SW480 (cell line): Measurements from ENCODE around the gene ENOSF1.
"Not testable (repeated sequence)": the region's sequence is repeated elsewhere in the genome, so short reads cannot be mapped to it uniquely, and the experiment has no call there.

ENCODE experiments used
- DNase-seq: peaks from one replicate; pipeline ENCODE4 v3.0.0-alpha.2; 2016; ENCODE audit warnings: low spot score

Gene ENOSF1, protein sequence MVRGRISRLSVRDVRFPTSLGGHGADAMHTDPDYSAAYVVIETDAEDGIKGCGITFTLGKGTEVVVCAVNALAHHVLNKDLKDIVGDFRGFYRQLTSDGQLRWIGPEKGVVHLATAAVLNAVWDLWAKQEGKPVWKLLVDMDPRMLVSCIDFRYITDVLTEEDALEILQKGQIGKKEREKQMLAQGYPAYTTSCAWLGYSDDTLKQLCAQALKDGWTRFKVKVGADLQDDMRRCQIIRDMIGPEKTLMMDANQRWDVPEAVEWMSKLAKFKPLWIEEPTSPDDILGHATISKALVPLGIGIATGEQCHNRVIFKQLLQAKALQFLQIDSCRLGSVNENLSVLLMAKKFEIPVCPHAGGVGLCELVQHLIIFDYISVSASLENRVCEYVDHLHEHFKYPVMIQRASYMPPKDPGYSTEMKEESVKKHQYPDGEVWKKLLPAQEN

DNA sequence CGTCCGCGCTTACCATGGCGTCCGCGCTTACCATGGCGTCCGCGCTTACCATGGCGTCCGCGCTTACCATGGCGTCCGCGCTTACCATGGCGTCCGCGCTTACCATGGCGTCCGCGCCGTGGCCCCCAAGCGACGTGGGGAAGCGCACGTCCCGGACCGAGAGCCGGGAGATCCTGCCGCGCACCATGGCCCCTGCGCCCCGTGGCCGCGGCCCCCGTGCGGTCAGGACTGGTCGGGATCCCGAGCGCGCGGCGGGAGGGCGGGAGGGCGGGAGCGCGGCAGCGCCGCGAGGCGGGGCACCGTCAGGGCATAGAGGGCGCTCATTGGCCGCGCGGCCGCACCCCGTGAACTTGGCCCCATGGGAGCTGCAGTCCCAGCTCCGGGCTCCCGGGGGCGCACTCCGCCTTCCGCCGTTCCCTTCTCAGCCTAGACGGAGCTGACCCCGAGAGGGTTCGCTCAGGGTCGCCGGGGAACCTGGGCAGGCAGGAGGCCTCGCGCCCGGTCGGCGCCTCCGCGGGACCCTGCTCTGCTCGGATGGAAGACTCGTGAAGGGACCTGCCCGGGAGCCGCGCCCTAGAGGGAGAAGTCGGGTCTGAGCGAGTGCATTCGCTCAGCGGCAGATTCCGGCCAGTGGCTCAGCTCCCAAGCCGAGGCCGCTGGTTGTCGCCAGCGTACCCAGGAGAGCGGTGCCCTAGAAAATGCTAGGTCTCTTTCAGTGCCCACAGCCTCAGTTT lies at the start of gene ENOSF1:
Gene ENOSF1, minus strand, starts transcription at position 230 of the 734 bp plus-strand sequence. Its CDS starts 43 bp downstream, at position 187.
- DNase-seq = peak; percentile 80

DNA sequence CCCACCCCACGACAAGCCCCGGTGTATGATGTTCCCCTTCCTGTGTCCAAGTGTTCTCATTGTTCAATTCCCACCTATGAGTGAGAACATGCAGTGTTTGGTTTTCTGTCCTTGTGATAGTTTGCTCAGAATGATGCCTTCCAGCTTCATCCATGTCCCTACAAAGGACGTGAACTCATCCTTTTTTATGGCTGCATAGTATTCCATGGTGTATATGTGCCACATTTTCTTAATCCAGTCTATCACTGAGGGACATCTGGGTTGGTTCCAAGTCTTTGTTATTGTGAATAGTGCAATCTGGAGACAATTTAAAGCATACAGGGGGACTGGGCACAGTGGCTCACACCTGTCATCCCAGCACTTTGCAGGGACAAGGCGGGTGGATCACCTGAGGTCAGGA lies 47.4 kb upstream of the ENOSF1 start:
- DNase-seq = not testable (repeated sequence)

DNA sequence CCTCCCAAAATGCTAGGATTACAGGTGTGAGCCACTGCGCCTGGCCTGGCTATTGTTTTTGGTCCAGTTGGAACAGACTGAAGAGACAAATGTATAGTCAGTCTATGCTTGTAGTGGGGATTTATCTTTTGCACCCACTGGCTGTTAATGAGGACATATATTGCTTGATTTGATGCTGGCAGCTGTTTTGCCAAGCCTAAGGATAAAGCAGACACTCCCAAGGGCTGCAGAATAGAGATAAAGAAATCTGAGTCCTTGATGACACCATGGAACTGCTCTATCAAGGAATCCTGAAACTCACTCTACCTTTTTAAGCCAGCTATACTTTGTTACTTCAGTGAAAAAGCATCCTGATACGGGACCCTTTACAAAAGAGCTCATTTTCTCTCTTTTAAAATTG lies 43.1 kb upstream of the ENOSF1 start:
- no peak for DNase-seq

DNA sequence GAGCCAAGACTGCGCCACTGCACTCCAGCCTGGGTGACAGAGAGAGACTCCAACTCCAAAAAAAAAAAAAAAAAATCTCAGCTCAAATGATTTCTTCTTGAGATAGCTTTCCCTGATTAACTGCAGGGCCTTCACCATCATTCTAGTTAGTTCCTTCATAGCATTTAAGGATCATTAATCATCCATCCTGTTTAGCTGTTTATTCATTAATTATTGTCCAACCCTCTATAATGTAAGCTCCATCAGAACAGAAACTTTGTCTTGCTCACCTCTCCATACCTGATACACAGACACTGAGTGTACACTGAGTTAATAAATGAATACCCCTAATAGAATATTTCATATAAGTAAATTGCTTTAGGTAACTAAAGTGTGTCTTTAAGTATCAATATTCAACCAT lies 42.2 kb upstream of the ENOSF1 start:
- no peak for DNase-seq

DNA sequence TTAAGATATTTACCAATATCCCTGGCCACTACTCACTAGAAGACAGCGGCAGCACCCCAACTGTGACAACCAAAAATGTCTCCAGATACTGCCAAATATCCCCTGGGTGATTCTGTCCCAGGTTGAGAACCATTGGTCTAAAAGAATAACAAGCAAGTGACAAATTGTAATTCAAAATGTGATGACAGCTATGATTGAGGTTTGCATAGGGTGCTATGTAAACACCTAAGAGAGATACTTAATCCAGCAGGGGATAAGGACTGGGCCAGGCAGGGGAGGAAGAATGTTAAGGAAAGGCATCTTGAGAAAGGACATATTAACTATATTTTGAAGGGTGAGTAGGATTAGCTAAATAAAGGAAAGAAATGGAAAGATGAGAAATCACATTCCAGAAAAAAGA lies 38.0 kb upstream of the ENOSF1 start:
- no peak for DNase-seq

DNA sequence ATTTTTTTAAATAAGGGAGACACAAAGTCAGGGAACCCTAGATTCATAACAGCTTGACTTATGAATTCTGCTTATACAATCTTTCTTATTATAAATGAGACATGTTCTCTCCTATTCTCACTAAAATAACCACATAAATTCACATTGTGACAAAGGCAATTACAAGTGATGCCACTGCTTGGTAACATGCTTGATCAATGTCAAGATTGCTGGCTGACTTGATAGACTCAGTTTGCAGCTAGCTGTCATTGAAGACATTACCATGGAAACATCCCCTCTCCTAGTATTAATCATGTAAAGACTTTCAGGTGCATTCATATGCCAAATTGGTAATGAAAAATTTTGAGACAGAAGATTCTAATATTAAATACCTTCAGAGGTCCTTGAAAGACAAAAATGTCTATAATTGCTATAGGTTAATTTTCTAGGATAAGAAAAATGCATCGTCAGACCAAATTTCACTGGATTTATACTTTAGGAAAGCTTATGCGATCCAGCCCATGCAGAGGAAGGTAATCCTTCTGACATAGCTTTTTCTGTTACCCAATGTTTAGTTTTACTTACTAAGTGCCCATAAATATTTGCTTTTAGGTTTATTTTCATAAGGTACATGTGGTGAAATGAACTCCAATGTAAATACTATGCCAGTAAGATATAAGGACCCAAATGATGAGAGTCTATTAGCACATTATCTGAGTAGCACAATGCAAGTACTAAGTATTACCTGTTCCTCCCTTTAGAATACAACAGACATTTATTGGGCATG lies 32.6 kb upstream of the ENOSF1 start:
- DNase-seq = no peak

DNA sequence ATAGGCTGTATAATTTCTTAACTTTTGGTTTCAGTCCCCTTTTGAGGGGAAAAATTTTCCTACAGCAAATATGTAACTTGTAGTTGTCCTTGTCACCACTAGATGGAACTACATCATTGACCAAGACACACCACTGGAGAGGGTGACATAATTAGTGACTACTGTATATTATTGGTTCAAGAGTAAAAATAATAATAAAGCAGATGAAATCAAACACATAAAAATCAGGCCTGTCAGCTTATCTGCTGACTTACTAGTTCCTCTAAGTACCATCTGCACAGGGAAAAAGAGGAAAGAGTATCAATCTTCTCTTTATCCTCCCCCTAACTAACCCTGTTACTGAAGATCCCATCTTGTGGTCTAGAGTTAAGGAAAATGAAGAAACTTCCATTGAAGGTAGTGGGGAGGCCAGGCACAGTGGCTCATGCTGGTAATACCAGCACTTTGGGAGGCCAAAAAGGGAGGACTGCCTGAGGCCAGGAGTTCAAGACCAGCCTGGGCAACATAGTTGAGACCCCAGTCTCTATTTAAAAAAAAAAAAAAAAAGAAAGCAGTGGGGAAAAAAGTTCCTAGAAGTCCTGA lies 29.6 kb upstream of the ENOSF1 start:
- DNase-seq = peak; percentile 58

DNA sequence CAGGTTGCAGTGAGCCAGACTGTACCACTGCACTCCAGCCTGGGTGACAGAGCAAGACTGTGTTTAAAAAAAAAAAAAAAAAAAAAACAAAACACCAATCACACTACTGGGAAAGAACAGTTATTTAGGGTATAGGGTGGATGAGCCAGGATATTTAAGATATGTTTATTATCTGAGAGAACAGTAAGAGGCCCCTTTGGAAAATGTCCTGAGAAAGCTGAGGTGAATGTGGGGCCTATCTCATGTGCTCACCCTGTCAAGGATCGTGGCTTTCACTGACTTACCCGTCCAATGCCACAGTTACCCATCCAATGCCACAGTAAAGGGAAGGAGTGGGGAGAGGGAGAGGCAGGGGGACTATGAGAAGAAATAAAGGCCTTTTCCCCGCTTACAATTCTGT lies 19.9 kb upstream of the ENOSF1 start:
- no peak for DNase-seq

DNA sequence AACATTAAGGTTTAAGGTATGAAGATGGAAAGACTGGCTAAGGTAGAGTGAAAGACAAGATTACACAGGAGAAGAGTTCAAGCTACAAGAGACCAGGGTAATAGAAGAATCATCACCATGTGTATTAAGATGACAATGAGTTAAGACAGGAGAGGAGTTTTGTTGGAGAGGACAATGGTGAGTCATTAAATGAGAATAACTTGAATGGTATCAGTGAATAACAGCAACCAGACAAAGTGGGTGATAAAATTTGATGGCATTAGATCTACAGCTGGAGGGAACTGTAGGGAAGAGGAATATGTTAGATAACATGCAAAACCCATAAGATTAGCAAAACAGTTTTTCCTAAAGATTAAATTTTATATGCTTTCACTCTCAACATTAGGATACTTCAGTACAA lies 18.8 kb upstream of the ENOSF1 start:
- no peak for DNase-seq

DNA sequence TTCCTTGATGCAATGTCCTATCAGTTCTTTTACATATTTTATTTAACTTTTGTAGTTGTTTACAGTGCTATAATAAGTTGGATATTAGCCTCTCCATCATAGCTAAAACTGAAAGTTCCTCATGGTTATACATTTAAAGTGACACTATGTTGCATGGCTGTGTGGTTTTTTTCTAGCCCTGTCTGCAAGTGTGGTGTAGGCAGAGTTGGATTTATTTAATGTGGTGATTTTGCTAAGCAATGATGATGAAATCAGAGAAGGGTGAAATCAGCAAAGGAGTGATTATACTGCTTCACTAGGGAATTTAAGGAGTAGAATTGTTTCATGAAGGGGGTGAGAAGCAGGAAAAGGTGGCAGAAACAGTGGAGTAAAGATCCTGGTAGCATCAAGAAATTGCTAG lies 18.3 kb upstream of the ENOSF1 start:
- DNase-seq = no peak

DNA sequence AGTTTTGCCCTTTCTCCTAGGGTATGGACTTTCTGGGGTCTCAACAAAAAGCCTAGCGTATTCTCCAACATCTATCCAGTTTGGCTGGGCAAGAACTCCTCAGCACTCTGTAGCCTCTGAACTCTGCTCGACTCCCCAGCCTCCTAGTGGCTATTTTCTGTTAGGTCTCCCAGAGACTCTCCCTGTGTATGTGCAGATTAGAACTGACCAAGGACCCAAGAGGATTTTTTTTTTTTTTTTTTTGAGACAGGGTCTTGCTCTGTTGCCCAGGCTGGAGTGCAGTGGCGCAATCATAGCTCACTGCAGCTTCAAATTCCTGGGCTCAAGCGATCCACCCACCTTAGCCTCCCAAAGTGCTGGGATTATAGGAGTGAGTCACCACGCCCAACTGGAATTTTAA lies 17.7 kb upstream of the ENOSF1 start:
- not testable (repeated sequence) for DNase-seq

DNA sequence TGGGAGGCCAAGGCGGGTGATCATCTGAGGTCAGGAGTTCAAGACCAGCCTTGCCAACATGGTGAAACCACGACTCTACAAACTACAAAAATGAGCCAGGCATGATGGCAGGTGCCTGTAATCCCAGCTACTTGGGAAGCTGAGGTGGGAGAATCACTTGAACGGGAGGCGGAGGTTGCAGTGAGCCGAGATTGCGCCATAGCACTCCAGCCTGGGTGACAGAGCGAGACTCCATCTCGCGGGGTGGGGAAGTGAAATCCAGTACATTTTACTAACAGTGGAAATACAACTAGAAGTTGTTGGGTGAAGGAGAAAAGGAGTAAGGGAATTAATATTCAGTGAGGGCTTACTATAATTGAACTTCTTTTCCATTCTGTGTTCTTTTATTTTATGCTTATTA lies 13.2 kb upstream of the ENOSF1 start:
- DNase-seq = no peak

DNA sequence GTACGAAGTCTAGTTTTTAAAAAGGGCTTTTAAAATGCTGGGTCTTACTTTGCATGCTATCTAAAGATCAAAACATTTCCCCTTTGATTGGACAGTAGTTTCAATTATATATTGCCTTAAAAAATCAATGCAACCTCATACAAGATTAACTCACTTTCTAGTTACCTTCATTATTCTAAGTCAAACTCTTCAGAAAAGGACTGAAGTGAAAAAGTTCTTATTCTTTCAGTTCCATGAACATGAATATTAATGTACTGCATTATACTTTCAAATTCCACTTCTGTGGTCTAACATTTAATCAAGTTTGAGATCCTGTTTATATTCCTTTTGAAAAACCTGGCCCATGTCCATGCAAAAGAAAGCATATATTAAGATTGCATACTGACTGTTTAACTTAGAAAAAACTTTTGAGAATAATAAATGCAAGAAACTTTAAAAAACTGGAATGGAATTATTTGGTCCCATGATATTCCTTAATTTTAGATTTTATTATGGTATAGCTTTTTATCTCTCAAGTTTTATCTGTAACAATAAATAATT lies 11.2 kb upstream of the ENOSF1 start:
- no peak for DNase-seq

DNA sequence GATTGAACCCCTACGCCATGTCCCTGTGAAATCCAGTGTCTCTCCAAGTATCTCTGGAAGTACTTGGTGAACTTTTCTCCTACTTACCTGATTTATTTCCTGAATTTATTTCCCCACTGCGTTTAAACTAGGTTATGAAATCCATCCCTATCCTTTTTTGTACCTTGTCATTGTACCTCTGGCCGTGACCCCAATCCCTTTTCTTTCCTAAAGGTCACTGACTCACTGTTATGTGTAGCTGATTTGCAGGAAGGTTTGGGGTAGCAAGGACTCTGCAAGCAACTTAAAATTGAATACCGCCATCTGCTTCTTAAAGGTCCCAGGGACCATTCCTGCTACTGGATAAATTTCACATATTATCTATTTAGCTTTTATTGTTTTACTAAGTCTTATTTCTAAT lies 4.6 kb upstream of the ENOSF1 start:
- no peak for DNase-seq

DNA sequence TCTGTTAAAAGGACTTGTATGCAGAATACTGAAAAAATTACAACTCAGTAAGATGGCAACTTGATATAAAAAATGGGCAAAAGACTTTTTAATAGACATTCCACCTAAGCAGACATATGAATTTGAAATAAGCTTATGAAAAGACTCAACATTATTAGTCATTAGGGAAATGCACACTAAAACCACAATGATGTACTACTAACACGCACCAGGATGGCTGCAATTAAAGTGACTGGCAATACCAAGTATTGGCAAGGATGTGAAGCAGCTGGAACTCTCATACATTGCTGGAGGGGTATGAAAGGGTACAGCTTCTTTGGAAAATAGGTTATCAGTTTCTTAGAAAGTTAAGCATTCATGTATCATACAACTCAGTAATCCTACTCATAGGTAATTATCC lies 3.2 kb upstream of the ENOSF1 start:
- no peak for DNase-seq

DNA sequence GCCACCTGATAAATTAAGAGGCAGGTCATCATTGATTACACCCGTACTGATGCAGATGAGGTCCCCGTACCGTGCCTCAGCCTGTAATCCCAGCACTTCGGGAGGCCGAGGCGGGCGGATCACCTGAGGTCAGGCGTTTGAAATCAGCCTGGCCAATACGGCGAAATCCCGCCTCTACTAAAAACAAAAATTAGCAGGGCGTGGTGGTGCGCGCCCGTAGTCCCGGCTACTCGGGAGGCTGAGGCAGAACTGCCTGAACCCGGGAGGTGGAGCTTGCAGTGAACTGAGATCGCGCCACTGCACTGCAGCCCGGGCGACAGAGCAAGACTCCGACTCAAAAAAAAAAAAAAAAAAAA lies 683 bp upstream of the ENOSF1 start:
- no peak for DNase-seq

DNA sequence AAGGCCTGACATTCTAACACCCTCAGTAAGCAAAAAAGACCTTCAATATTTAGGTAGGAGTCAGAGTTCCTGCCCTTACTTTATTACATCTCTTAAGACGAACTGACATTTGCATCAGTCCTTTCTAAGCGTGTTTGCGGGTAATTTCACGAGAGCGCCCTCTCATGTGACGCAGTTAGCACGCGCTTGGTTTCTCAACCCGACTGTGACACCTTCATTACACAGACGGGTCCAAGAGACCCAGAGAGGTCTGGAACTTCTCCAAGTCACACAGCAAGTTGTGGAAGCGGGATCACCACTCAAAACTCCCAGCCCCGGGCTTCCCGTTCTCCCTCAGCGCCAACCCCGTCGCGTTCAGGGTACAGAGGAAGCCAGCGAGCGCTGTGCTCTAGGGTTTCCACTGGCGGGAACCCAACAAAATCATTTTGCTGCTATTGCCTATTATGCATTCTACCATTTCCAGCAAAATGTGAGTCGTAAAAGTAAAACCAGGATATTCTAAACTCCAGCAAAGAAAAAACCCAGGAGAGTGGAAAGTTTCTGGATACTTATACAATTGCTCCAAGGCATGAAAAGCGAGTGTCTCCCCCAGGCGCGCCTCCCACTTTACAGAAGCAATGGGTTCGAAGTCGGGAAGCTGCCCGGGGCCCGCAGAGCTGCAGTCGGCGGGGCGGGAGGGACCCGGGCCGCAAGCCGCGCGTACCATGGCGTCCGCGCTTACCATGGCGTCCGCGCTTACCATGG lies 601 bp downstream of the ENOSF1 start:
- DNase-seq = peak; percentile 58

DNA sequence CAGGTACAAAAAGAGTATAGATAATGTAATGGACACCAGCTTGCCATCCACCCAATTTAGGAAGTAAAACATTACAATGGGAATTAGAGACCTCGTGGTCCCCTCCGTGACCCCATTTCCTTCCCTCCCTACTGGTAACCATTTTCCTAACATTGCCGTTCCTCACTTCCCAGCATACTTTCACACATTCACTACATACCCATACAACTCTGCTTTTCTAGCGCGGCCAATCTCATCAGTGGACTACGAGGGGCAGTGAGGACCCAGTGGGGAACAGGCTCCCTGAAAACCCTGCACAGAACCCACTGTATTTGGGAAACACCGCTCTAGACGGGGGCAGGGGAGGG lies 1.1 kb downstream of the ENOSF1 start:
- DNase-seq = no peak

DNA sequence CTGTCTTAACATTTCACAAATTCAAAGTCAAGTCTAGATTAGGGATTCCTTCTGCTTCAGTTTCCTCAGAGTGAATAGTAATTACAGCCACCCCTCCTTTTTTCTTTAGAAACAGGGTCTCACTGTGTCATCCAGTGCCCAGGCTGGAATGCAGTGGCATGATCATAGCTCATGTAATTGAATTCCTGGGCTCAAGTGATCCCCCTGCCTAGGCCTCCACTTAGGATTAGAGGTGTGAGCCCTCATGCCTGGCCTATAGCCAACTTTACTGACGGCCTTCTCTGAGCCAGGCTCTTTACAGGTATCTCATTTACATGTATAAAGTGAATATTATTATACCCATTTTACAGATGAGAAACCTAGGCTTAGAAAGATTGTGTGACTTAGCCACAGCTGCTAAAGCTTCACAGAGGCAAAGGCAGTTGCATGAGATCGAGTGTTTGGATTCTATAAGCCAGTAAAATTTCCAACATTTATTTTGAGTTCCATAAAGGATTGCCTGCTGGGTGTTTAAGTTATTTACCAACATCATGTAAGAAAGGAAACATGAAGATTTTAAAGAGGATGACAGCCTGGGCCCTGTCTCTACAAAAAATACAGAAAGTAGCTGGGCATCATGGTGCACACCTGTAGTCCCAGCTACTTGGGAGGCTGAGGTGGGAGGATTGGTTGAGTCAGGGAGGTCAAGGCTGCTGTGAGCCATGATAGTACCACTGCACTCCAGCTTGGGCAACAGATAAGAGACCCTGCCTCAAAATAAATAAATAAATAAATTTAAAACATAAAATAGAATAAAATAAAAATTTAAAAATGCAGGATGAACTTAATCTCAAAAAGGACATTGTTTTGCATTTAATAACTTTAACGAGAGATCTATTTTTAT lies 1.8 kb downstream of the ENOSF1 start:
- DNase-seq = no peak

DNA sequence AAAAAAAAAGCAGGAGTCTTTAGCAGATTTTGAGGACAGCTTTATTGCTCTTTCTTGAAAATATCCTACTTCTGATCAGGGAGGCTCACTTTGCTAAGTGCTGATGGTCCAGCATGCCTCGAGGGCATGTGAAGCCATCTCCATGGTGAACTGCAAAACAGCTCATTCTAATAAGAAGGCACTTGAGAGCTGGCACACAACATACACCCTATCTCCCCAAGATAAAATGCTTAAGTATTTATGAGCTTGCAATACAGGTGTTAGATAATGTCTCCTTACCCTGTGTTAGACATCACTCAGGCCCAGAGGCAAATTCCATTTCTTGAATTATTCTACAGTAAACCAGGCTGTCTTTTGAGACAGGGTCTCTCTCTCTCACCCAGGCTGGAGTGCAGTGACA lies 2.7 kb downstream of the ENOSF1 start:
- no peak for DNase-seq

DNA sequence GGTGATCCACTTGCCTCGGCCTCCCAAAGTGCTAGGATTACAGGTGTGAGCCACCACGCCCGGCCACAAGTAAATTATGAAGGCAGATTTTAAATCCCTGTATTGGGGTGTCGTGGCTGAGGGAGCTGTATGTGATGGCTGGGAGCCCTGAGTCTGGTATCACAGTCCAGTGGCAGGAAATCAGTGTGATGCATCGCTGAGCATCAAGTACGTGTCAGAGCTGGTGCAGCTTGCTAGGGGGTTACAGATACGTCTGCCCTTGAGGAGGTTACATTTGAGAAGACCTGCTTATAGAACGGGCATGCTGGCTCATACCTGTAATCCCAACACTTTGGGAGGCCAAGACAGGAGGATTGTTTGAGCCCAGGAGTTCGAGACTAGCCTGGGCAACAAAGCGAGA lies 4.3 kb downstream of the ENOSF1 start:
- no peak for DNase-seq
